UCSD-AML1 (cell line): ENCODE data around the gene THTPA.
"Not testable (repeated sequence)": the region's sequence is repeated elsewhere in the genome, so short reads cannot be mapped to it uniquely, and the experiment has no call there.

Source experiments
- DNase-seq: peaks from one replicate; lab custom pipeline; 2025; ENCODE audit not compliant: unreplicated experiment; lab: John Stamatoyannopoulos, UW

Gene THTPA

GRCh38 chr14:23533652-23534435, 22.2 kb upstream of the THTPA start:
- DNase-seq = no peak

- no peak for DNase-seq
Measured at GRCh38 chr14:23535943-23536342, 20.1 kb upstream of the THTPA start.

- no peak for DNase-seq
Measured at GRCh38 chr14:23536494-23536893, 19.6 kb upstream of the THTPA start.

- DNase-seq = not testable (repeated sequence)
Measured at GRCh38 chr14:23536906-23537305, 19.2 kb upstream of the THTPA start.

GRCh38 chr14:23537351-23538049, 18.6 kb upstream of the THTPA start:
- peak; percentile 26 for DNase-seq

GRCh38 chr14:23538050-23538718, 17.9 kb upstream of the THTPA start:
- DNase-seq = no peak

GRCh38 chr14:23538785-23539184, 17.3 kb upstream of the THTPA start:
- no peak for DNase-seq

- DNase-seq = no peak
Measured at GRCh38 chr14:23539248-23540140, 16.6 kb upstream of the THTPA start.

- DNase-seq = no peak
Measured at GRCh38 chr14:23540141-23540469, 16.0 kb upstream of the THTPA start.

- DNase-seq = no peak
Measured at GRCh38 chr14:23542261-23542660, 13.8 kb upstream of the THTPA start.

GRCh38 chr14:23543403-23543802, 12.7 kb upstream of the THTPA start:
- DNase-seq = no peak

- no peak for DNase-seq
Measured at GRCh38 chr14:23544511-23545447, 11.3 kb upstream of the THTPA start.

GRCh38 chr14:23545740-23546365, 10.2 kb upstream of the THTPA start:
- DNase-seq = no peak

- no peak for DNase-seq
Measured at GRCh38 chr14:23546450-23547035, 9.5 kb upstream of the THTPA start.

GRCh38 chr14:23547924-23548323, 8.1 kb upstream of the THTPA start:
- no peak for DNase-seq

GRCh38 chr14:23548351-23549318, 7.4 kb upstream of the THTPA start:
- DNase-seq = no peak

- no peak for DNase-seq
Measured at GRCh38 chr14:23550131-23550811, 5.8 kb upstream of the THTPA start.
